ENCODE results near the gene THADA. TPM values are rescaled to one million over a fixed set of nuclear protein-coding genes. Genes with fewer than 3 reads are reported as not detected.

THADA gene
- total RNA-seq, 1 experiment from 2014 or later, result 27.5 TPM

DNA sequence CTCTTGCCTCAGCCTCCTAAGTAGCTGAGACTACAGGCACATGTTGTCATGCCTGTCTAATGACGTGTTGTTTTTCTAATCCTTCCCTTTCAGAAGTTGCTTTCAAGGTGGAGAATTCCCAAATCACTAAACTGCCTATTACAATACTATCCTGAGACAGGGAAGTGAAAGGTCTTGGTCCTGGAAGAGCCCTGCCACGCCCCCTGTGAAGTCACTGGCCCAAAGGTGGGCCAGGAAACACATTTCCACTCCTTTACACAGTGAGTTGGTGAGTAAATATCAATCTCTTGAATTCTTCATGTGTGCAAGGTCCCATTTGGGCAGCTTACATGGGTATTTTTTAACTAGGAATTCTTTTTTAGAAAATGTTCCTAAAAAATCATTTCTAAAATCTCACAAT, 150.1 kb downstream of the THADA start:
- TF ChIP-seq, protein P1, sequence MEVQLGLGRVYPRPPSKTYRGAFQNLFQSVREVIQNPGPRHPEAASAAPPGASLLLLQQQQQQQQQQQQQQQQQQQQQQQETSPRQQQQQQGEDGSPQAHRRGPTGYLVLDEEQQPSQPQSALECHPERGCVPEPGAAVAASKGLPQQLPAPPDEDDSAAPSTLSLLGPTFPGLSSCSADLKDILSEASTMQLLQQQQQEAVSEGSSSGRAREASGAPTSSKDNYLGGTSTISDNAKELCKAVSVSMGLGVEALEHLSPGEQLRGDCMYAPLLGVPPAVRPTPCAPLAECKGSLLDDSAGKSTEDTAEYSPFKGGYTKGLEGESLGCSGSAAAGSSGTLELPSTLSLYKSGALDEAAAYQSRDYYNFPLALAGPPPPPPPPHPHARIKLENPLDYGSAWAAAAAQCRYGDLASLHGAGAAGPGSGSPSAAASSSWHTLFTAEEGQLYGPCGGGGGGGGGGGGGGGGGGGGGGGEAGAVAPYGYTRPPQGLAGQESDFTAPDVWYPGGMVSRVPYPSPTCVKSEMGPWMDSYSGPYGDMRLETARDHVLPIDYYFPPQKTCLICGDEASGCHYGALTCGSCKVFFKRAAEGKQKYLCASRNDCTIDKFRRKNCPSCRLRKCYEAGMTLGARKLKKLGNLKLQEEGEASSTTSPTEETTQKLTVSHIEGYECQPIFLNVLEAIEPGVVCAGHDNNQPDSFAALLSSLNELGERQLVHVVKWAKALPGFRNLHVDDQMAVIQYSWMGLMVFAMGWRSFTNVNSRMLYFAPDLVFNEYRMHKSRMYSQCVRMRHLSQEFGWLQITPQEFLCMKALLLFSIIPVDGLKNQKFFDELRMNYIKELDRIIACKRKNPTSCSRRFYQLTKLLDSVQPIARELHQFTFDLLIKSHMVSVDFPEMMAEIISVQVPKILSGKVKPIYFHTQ (CRISPR knock-in tag; IDR thresholded peaks at IDR 0.05), result no peak
- TF ChIP-seq ZNF121 (CRISPR knock-in tag; IDR thresholded peaks at IDR 0.05) (no peak), ERG (CRISPR knock-in tag; IDR thresholded peaks at IDR 0.05) (no peak), MYBL2 (CRISPR knock-in tag; IDR thresholded peaks at IDR 0.05) (no peak), USF1 (CRISPR knock-in tag; IDR thresholded peaks at IDR 0.05) (no peak), CBFB (CRISPR knock-in tag; IDR thresholded peaks at IDR 0.05; ENCODE audit: low read depth) (no peak), GRHL2 (CRISPR knock-in tag; IDR thresholded peaks at IDR 0.05; ENCODE audit: insufficient replicate concordance, severe bottlenecking) (no peak), TEAD1 (CRISPR knock-in tag; IDR thresholded peaks at IDR 0.05) (no peak), NR1H2 (CRISPR knock-in tag; IDR thresholded peaks at IDR 0.05) (no peak), E2F1 (CRISPR knock-in tag; IDR thresholded peaks at IDR 0.05) (no peak), NR3C1 (CRISPR knock-in tag; conservative IDR thresholded peaks at IDR 0.05; ENCODE audit: low read depth) (no peak), ZNF232 (CRISPR knock-in tag; IDR thresholded peaks at IDR 0.05) (no peak)
- TF ChIP-seq, protein P2, sequence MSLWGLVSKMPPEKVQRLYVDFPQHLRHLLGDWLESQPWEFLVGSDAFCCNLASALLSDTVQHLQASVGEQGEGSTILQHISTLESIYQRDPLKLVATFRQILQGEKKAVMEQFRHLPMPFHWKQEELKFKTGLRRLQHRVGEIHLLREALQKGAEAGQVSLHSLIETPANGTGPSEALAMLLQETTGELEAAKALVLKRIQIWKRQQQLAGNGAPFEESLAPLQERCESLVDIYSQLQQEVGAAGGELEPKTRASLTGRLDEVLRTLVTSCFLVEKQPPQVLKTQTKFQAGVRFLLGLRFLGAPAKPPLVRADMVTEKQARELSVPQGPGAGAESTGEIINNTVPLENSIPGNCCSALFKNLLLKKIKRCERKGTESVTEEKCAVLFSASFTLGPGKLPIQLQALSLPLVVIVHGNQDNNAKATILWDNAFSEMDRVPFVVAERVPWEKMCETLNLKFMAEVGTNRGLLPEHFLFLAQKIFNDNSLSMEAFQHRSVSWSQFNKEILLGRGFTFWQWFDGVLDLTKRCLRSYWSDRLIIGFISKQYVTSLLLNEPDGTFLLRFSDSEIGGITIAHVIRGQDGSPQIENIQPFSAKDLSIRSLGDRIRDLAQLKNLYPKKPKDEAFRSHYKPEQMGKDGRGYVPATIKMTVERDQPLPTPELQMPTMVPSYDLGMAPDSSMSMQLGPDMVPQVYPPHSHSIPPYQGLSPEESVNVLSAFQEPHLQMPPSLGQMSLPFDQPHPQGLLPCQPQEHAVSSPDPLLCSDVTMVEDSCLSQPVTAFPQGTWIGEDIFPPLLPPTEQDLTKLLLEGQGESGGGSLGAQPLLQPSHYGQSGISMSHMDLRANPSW (CRISPR knock-in tag; conservative IDR thresholded peaks at IDR 0.05; ENCODE audit: low read depth), result no peak
- Mint-ChIP-seq H3K4me3 (no peak overlapping the region), H3K36me3 (no peaks in the 10 kb centered on the region), H3K4me1 (peaks cover 61% of the 10 kb centered on the region), H3K27me3 (ENCODE audit: low read depth) (no peaks in the 10 kb centered on the region), H3K9me3 (no peaks in the 10 kb centered on the region), H3K27ac (peak overlapping the region; percentile 60)
- ChIA-PET CTCF (interaction anchor here (1.4 kb wide), 1 partner anchor 40 kb away, joined by 3 read pairs; no protein-coding TSS in a partner anchor), POLR2A (no interaction called here)
- no peak for DNase-seq (ENCODE audit: low spot score)
- no peak for ATAC-seq

GRCh38 chr2:43444989-43445645, 150.7 kb downstream of the THADA start:
- ChIA-PET CTCF (no interaction called here), POLR2A (no interaction called here)
- H3K9me3 Mint-ChIP-seq, result no peaks in the 10 kb centered on the region
- DNase-seq (ENCODE audit: low spot score), result no peak
- no peak overlapping the region for H3K4me3 Mint-ChIP-seq
- H3K36me3 Mint-ChIP-seq, result no peaks in the 10 kb centered on the region
- ATAC-seq, result peak; percentile 85
- H3K27me3 Mint-ChIP-seq (ENCODE audit: low read depth), result no peaks in the 10 kb centered on the region
- H3K27ac Mint-ChIP-seq, result peak overlapping the region; percentile 60
- H3K4me1 Mint-ChIP-seq, result peaks cover 61% of the 10 kb centered on the region
- TF ChIP-seq ESRRA (CRISPR knock-in tag; IDR thresholded peaks at IDR 0.05; ENCODE audit: borderline replicate concordance) (no peak), PRDM15 (CRISPR knock-in tag; IDR thresholded peaks at IDR 0.05) (no peak), NR2C2 (CRISPR knock-in tag; IDR thresholded peaks at IDR 0.05) (no peak), ETV6 (CRISPR knock-in tag; IDR thresholded peaks at IDR 0.05) (no peak), HMGA2 (CRISPR knock-in tag; IDR thresholded peaks at IDR 0.05) (no peak), ZNF423 (CRISPR knock-in tag; IDR thresholded peaks at IDR 0.05) (no peak)
- TF ChIP-seq, protein P3, sequence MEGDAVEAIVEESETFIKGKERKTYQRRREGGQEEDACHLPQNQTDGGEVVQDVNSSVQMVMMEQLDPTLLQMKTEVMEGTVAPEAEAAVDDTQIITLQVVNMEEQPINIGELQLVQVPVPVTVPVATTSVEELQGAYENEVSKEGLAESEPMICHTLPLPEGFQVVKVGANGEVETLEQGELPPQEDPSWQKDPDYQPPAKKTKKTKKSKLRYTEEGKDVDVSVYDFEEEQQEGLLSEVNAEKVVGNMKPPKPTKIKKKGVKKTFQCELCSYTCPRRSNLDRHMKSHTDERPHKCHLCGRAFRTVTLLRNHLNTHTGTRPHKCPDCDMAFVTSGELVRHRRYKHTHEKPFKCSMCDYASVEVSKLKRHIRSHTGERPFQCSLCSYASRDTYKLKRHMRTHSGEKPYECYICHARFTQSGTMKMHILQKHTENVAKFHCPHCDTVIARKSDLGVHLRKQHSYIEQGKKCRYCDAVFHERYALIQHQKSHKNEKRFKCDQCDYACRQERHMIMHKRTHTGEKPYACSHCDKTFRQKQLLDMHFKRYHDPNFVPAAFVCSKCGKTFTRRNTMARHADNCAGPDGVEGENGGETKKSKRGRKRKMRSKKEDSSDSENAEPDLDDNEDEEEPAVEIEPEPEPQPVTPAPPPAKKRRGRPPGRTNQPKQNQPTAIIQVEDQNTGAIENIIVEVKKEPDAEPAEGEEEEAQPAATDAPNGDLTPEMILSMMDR (IDR thresholded peaks at IDR 0.05), result no peak
